ENCODE measurements around the gene NCOA3.
"Not testable (repeated sequence)": the region's sequence is repeated elsewhere in the genome, so short reads cannot be mapped to it uniquely, and the experiment has no call there.

Gene NCOA3

GRCh38 chr20:47540443-47541354 lies 39.0 kb downstream of the NCOA3 start:
- DNase-seq (ENCODE audit: low read depth) = no peak

GRCh38 chr20:47541355-47541922 lies 39.8 kb downstream of the NCOA3 start:
- no peak for DNase-seq (ENCODE audit: low read depth)

- no peak for DNase-seq (ENCODE audit: low read depth)
These were observed 41.3 kb downstream of the NCOA3 start for GRCh38 chr20:47543006-47543431.

GRCh38 chr20:47544240-47544639 lies 42.6 kb downstream of the NCOA3 start:
- DNase-seq (ENCODE audit: low read depth) = no peak

GRCh38 chr20:47544852-47545251 lies 43.2 kb downstream of the NCOA3 start:
- no peak for DNase-seq (ENCODE audit: low read depth)

GRCh38 chr20:47545499-47545898 lies 43.8 kb downstream of the NCOA3 start:
- no peak for DNase-seq (ENCODE audit: low read depth)

GRCh38 chr20:47546184-47547033 lies 44.7 kb downstream of the NCOA3 start:
- no peak for DNase-seq (ENCODE audit: low read depth)

GRCh38 chr20:47547034-47547387 lies 45.3 kb downstream of the NCOA3 start:
- no peak for DNase-seq (ENCODE audit: low read depth)

GRCh38 chr20:47549671-47550070 lies 48.0 kb downstream of the NCOA3 start:
- DNase-seq (ENCODE audit: low read depth) = no peak

- no peak for DNase-seq (ENCODE audit: low read depth)
These were observed 49.5 kb downstream of the NCOA3 start for GRCh38 chr20:47551222-47551621.

GRCh38 chr20:47551841-47552240 lies 50.2 kb downstream of the NCOA3 start:
- DNase-seq (ENCODE audit: low read depth) = no peak

GRCh38 chr20:47552996-47553395 lies 51.3 kb downstream of the NCOA3 start:
- DNase-seq (ENCODE audit: low read depth) = no peak

- DNase-seq (ENCODE audit: low read depth) = not testable (repeated sequence)
These were observed 52.0 kb downstream of the NCOA3 start for GRCh38 chr20:47553594-47554235.

- DNase-seq (ENCODE audit: low read depth) = not testable (repeated sequence)
These were observed 52.6 kb downstream of the NCOA3 start for GRCh38 chr20:47554283-47554682.

- no peak for DNase-seq (ENCODE audit: low read depth)
These were observed 55.5 kb downstream of the NCOA3 start for GRCh38 chr20:47557218-47557617.

- no peak for DNase-seq (ENCODE audit: low read depth)
These were observed 56.1 kb downstream of the NCOA3 start for GRCh38 chr20:47557791-47558190.

GRCh38 chr20:47558295-47559066 lies 56.8 kb downstream of the NCOA3 start:
- DNase-seq (ENCODE audit: low read depth) = no peak

GRCh38 chr20:47559141-47559540 lies 57.5 kb downstream of the NCOA3 start:
- DNase-seq (ENCODE audit: low read depth) = no peak

GRCh38 chr20:47561180-47561579 lies 59.5 kb downstream of the NCOA3 start:
- DNase-seq (ENCODE audit: low read depth) = no peak

- no peak for DNase-seq (ENCODE audit: low read depth)
These were observed 60.2 kb downstream of the NCOA3 start for GRCh38 chr20:47561603-47562583.
